Measurements from ENCODE around the gene UFD1. TPM values are rescaled to one million over a fixed set of nuclear protein-coding genes. Genes with fewer than 3 reads are reported as not detected.

Gene UFD1
- total RNA-seq, 1 experiment from 2014 or later, result 57.9 TPM

GRCh38 chr22:19463008-19463407, 16.0 kb downstream of the UFD1 start (continued):
- no peak for TF ChIP-seq CDX4 (CRISPR knock-in tag; IDR thresholded peaks at IDR 0.05; ENCODE audit: borderline replicate concordance)
- no peak for TF ChIP-seq ARID4B (CRISPR knock-in tag; IDR thresholded peaks at IDR 0.05; ENCODE audit: borderline replicate concordance)
- no peak for TF ChIP-seq GTF2I (CRISPR knock-in tag; conservative IDR thresholded peaks at IDR 0.05)
- TF ChIP-seq CTCF (IDR thresholded peaks at IDR 0.05), result no peak
- TF ChIP-seq ZNF317 (CRISPR knock-in tag; IDR thresholded peaks at IDR 0.05; ENCODE audit: borderline replicate concordance, low read depth), result no peak
- TF ChIP-seq ZNF532 (CRISPR knock-in tag; IDR thresholded peaks at IDR 0.05; ENCODE audit: borderline replicate concordance), result no peak
- no peak for TF ChIP-seq JUN (CRISPR knock-in tag; IDR thresholded peaks at IDR 0.05)
- TF ChIP-seq CBFB (CRISPR knock-in tag; IDR thresholded peaks at IDR 0.05; ENCODE audit: low read depth), result no peak

- Mint-ChIP-seq H3K9me3 (no peaks in the 10 kb centered on the region), H3K27me3 (ENCODE audit: low read depth) (no peaks in the 10 kb centered on the region), H3K27ac (no peak overlapping the region), H3K4me1 (0 out of 2 replicates have a peak, but pooled peaks cover 4% of the 10 kb centered on the region), H3K4me3 (no peak overlapping the region), H3K36me3 (peaks cover 44% of the 10 kb centered on the region)
- TF ChIP-seq OVOL2 (CRISPR knock-in tag; IDR thresholded peaks at IDR 0.05; ENCODE audit: borderline replicate concordance) (no peak), KAT7 (CRISPR knock-in tag; IDR thresholded peaks at IDR 0.05; ENCODE audit: borderline replicate concordance) (no peak), FOXJ3 (CRISPR knock-in tag; IDR thresholded peaks at IDR 0.05; ENCODE audit: borderline replicate concordance) (no peak), STAT6 (CRISPR knock-in tag; conservative IDR thresholded peaks at IDR 0.05; ENCODE audit: low read depth) (no peak), CREB1 (CRISPR knock-in tag; IDR thresholded peaks at IDR 0.05) (no peak), MAX (CRISPR knock-in tag; IDR thresholded peaks at IDR 0.05) (no peak)
- ChIA-PET CTCF (no interaction called here), POLR2A (no interaction called here)
- no peak for DNase-seq (ENCODE audit: low spot score)
- no peak for ATAC-seq
These were observed 17.5 kb downstream of the UFD1 start for GRCh38 chr22:19461506-19461905.
